SK-N-SH treated with all-trans-retinoic acid at 6 μM for 48 hours (cell line): Measurements from ENCODE around the gene DEPDC5.
A peak's percentile ranks its signal among the peaks of the same experiment; 100 is the strongest.
"Not testable (repeated sequence)": the region's sequence is repeated elsewhere in the genome, so short reads cannot be mapped to it uniquely, and the experiment has no call there.

ENCODE experiments used
- ATAC-seq: fragments of 200-7000 bp; cut with Tn5 transposase; 3 replicates; pipeline ENCODE4 v1.9.1; 2020; ENCODE audit warnings: mild to moderate bottlenecking, moderate library complexity
- CSDC2 ChIP-seq: fragments of 250-450 bp; sonication (Bioruptor Pico); IDR thresholded peaks from 2 replicates; pipeline ENCODE4 v1.5.0; 2020; ENCODE audit warnings: mild to moderate bottlenecking, moderate library complexity
- CSRNP3 ChIP-seq: fragments of 250-450 bp; sonication (Bioruptor Pico); IDR thresholded peaks from 2 replicates; pipeline ENCODE4 v1.5.1; 2021; ENCODE audit warnings: mild to moderate bottlenecking, moderate library complexity
- ESRRG ChIP-seq: fragments of 250-450 bp; sonication (Bioruptor Pico); IDR thresholded peaks from 2 replicates; pipeline ENCODE4 v1.6.1; 2021; ENCODE audit warnings: mild to moderate bottlenecking
- ISL1 ChIP-seq: fragments of 250-450 bp; sonication (Bioruptor Pico); IDR thresholded peaks from 2 replicates; pipeline ENCODE4 v2.1.2; 2022; ENCODE audit warnings: mild to moderate bottlenecking, moderate library complexity
- OSR1 ChIP-seq: fragments of 250-450 bp; sonication (Bioruptor Pico); IDR thresholded peaks from 2 replicates; pipeline ENCODE4 v1.8.0; 2022; ENCODE audit warnings: moderate library complexity, mild to moderate bottlenecking, inconsistent platforms
- PATZ1 ChIP-seq: fragments of 250-450 bp; sonication (Bioruptor Pico); IDR thresholded peaks from 2 replicates; pipeline ENCODE4 v1.8.0; 2020; ENCODE audit warnings: mild to moderate bottlenecking, moderate library complexity, borderline replicate concordance
- POU6F1 ChIP-seq: fragments of 250-450 bp; sonication (Bioruptor Pico); IDR thresholded peaks from 2 replicates; pipeline ENCODE4 v1.8.0; 2021; ENCODE audit warnings: low read depth, mild to moderate bottlenecking, moderate library complexity, borderline replicate concordance
- RARB ChIP-seq: fragments of 250-450 bp; sonication (Bioruptor Pico); IDR thresholded peaks from 2 replicates; pipeline ENCODE4 v1.8.0; 2021; ENCODE audit warnings: mild to moderate bottlenecking, moderate library complexity
- TCF4 ChIP-seq: fragments of 250-450 bp; sonication (Bioruptor Pico); IDR thresholded peaks from 2 replicates; pipeline ENCODE4 v1.8.0; 2021; ENCODE audit warnings: mild to moderate bottlenecking, moderate library complexity, borderline replicate concordance
- TOX ChIP-seq: fragments of 250-450 bp; sonication (Bioruptor Pico); IDR thresholded peaks from 2 replicates; pipeline ENCODE4 v1.8.0; 2021; ENCODE audit warnings: mild to moderate bottlenecking, moderate library complexity, borderline replicate concordance
- TSHZ2 ChIP-seq: fragments of 250-450 bp; sonication (Bioruptor Pico); IDR thresholded peaks from 2 replicates; pipeline ENCODE4 v1.5.0; 2020; ENCODE audit warnings: mild to moderate bottlenecking, moderate library complexity
- ZFP30 ChIP-seq: fragments of 450-650 bp; formaldehyde crosslinking; IDR thresholded peaks from 2 replicates; pipeline ENCODE4 v1.5.0; 2022; ENCODE audit warnings: mild to moderate bottlenecking, moderate library complexity
- ZNF565 ChIP-seq: fragments of 450-650 bp; formaldehyde crosslinking; conservative IDR thresholded peaks from 2 replicates; pipeline ENCODE4 v1.5.0; 2020; ENCODE audit warnings: low read depth, mild to moderate bottlenecking, moderate library complexity
- ZNF8 ChIP-seq: fragments of 450-650 bp; formaldehyde crosslinking; IDR thresholded peaks from 2 replicates; pipeline ENCODE4 v1.5.0; 2020; ENCODE audit warnings: mild to moderate bottlenecking, moderate library complexity

Gene DEPDC5

GRCh38 chr22:31737932-31738331 lies 15.9 kb upstream of the DEPDC5 start (continued):
- TF ChIP-seq PATZ1 (no peak), ZNF8 (no peak), ZNF565 (CRISPR knock-in tag) (no peak)

GRCh38 chr22:31738566-31738965 lies 15.3 kb upstream of the DEPDC5 start:
- TF ChIP-seq TCF4 (CRISPR knock-in tag) (no peak), RARB (CRISPR knock-in tag) (no peak), TSHZ2 (no peak), CSDC2 (CRISPR knock-in tag) (no peak), CSRNP3 (CRISPR knock-in tag) (no peak), ZNF565 (CRISPR knock-in tag) (no peak), TOX (CRISPR knock-in tag) (no peak), ZNF8 (no peak), OSR1 (CRISPR knock-in tag) (no peak)

DNA sequence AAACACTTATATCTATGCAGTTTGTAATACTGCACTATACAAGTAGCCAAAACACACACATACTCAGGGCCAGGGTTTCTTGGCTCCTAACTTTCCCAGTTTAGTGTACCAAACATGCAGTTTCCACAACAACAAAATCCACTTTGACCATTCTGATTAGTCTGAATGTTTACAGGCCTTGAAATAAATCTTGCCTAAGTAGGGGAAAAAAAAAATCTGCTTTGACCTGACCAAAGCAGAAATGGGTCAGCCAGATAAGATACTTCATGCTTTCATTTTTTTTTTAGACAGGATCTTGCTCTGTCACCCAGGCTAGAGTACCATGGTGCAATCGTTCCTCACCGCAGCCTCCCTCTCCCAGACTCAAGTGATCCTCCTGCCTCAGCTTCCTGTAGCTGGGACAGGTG lies 14.0 kb upstream of the DEPDC5 start:
- TF ChIP-seq PATZ1 (no peak), ISL1 (CRISPR knock-in tag) (no peak), ZFP30 (CRISPR knock-in tag) (no peak), OSR1 (CRISPR knock-in tag) (no peak)
- no peak for ATAC-seq

More at GRCh38 chr22:31738566-31738965, 15.3 kb upstream of the DEPDC5 start:
- ATAC-seq, result peak; percentile 34; the same call in 1 of the 3 replicates

DNA sequence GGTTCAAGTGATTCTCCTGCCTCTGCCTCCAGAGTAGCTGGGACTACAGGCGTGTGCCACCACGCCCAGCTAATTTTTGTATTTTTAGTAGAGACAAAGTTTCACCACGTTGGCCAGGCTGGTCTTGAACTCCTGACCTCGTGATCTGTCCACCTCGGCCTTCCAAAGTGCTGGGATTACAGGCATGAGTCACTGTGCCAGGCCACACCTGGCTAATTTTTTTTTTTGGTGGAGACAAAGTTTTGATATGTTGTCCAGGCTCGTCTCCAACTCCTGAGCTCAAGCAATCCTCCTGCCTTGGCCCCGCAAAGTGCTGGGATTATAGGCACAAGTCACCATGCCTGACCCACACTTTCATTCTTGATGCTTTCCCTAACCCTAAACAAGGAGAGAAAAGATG lies 13.5 kb upstream of the DEPDC5 start:
- ATAC-seq, result not testable (repeated sequence)

DNA sequence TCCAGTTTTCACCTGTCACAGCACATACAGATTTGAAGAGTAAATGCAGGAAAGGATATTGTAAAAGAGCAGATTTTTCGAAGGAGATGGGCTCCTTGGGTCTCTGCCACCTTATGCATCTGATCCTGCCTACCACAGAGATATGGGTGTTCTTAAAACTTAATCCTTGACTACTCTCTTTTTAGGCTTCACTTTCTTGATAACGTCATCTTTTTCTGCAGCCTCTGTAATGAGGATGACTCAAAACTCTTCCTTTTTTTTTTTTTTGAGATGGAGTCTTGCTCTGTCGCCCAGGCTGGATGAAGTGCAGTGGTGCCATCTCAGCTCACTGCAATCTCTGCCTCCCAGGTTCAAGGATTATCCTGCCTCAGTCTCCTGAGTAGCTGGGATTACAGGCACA lies 11.7 kb upstream of the DEPDC5 start:
- no peak for ATAC-seq
- TF ChIP-seq TCF4 (CRISPR knock-in tag), result no peak
- TF ChIP-seq CSRNP3 (CRISPR knock-in tag), result no peak
- TF ChIP-seq POU6F1 (CRISPR knock-in tag), result no peak
- TF ChIP-seq ESRRG (CRISPR knock-in tag), result no peak
